ENCODE results near the gene AP1G1.
A peak's percentile ranks its signal among the peaks of the same experiment; 100 is the strongest.

Gene AP1G1

DNA sequence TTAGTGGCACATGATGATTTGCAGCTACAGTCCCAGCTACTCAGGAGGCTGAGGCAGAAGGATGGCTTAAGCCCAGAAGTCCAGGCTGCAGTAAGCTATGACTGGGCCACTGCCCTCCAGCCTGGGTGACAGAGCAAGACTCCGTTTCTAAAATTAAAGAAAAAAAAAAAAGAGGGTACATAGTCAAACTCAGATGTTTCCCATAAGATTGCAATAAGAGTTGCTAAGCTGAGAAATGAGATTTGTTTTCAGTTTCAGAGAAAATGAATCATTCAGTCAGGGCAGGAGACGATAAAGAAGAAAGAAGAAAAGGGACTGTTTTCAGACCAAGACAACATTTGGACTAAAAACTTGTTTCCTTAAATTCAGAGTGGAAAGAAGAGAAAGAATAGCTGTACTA lies 54.0 kb downstream of the AP1G1 start:
- peaks cover 36 to 68% of the 10 kb centered on the region in 2 experiments for H3K36me3 ChIP-seq (ENCODE audit: control insufficient read depth in 2 of 2, insufficient read depth in 1 of 2, low read length in 2 of 2)
- H3K9me3 ChIP-seq (ENCODE audit: control insufficient read depth, insufficient read depth, low read depth, low read length): no peaks in the 10 kb centered on the region
- ChIA-PET POLR2A (no interaction called here), CTCF (interaction anchor here (0.8 kb wide), 1 partner anchor 207 kb away, joined by 5 read pairs; no protein-coding TSS in a partner anchor)
- TF ChIP-seq ZSCAN23 (tag by site-specific recombination; IDR thresholded peaks at IDR 0.05): no peak
- TF ChIP-seq TCF7L2 (IDR thresholded peaks at IDR 0.05; ENCODE audit: borderline replicate concordance, low read depth, low read length): no peak
- H3K4me1 ChIP-seq (ENCODE audit: control insufficient read depth, insufficient read depth, low read length): no peaks in the 10 kb centered on the region
- no peak overlapping the region for H3K27ac ChIP-seq (ENCODE audit: extremely low read depth, low read depth, low read length)
- H3K4me3 ChIP-seq (ENCODE audit: low read depth, low read length): no peak overlapping the region

GRCh38 chr16:71754108-71754507 lies 54.5 kb downstream of the AP1G1 start:
- ChIA-PET POLR2A (no interaction called here), CTCF (no interaction called here)
- no peaks in the 10 kb centered on the region for H3K4me1 ChIP-seq (ENCODE audit: control insufficient read depth, insufficient read depth, low read length)
- no peak for TF ChIP-seq ZBTB21 (tag by site-specific recombination; IDR thresholded peaks at IDR 0.05)
- TF ChIP-seq ZNF121 (tag by site-specific recombination; IDR thresholded peaks at IDR 0.05): no peak
- TF ChIP-seq ZNF558 (tag by site-specific recombination; IDR thresholded peaks at IDR 0.05): no peak
- no peak for TF ChIP-seq ZNF530 (tag by site-specific recombination; IDR thresholded peaks at IDR 0.05; ENCODE audit: low read depth)
- no peak for TF ChIP-seq ZBTB48 (tag by site-specific recombination; IDR thresholded peaks at IDR 0.05)
- no peak for TF ChIP-seq YY2 (tag by site-specific recombination; IDR thresholded peaks at IDR 0.05)
- no peak for TF ChIP-seq ZNF747 (tag by site-specific recombination; IDR thresholded peaks at IDR 0.05)
- peak; percentile 90 for TF ChIP-seq ZNF366 (tag by site-specific recombination; conservative IDR thresholded peaks at IDR 0.05)
- peak; percentile 90 for TF ChIP-seq PRDM1 (tag by site-specific recombination; IDR thresholded peaks at IDR 0.05)
- no peak for TF ChIP-seq ZNF157 (tag by site-specific recombination; IDR thresholded peaks at IDR 0.05)
- no peak for TF ChIP-seq ZNF518A (tag by site-specific recombination; conservative IDR thresholded peaks at IDR 0.05; ENCODE audit: low read depth)
- TF ChIP-seq ZFP41 (tag by site-specific recombination; IDR thresholded peaks at IDR 0.05; ENCODE audit: borderline replicate concordance): no peak
- no peak for TF ChIP-seq CTCF (tag by site-specific recombination; IDR thresholded peaks at IDR 0.05)
- no peak for TF ChIP-seq HOXC10 (CRISPR knock-in tag; IDR thresholded peaks at IDR 0.05)
- TF ChIP-seq ZNF76 (tag by site-specific recombination; IDR thresholded peaks at IDR 0.05; ENCODE audit: borderline replicate concordance, low read depth): no peak
- H3K36me3 ChIP-seq (ENCODE audit: control insufficient read depth in 2 of 2, insufficient read depth in 1 of 2, low read length in 2 of 2): peaks cover 39 to 73% of the 10 kb centered on the region in 2 experiments
- H3K27ac ChIP-seq (ENCODE audit: extremely low read depth, low read depth, low read length): no peak overlapping the region
- H3K4me3 ChIP-seq (ENCODE audit: low read depth, low read length): no peak overlapping the region
- no peaks in the 10 kb centered on the region for H3K9me3 ChIP-seq (ENCODE audit: control insufficient read depth, insufficient read depth, low read depth, low read length)

DNA sequence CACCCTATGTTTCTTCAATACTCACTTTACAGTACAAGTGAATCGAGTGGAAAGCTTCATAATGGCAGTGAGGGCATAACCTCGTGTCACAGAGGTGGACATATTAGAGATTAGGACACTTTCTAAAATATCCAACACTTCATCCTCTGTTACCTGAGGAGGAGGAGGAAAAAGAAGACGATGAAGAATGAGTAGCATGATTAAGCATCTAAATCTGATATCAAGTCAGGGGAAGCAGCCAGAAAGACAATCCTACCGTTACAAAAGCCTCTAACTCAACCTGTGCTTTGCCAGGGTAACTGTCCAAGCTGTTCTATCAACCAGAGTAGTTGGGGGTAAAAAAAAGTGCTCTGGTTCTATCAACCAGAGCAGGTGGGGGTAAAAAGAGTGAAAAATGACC lies 60.4 kb downstream of the AP1G1 start:
- ChIA-PET POLR2A (no interaction called here), CTCF (interaction anchor here (1.2 kb wide), 1 partner anchor 207 kb away, joined by 3 read pairs; no protein-coding TSS in a partner anchor)
- Histone ChIP-seq H3K9me3 (ENCODE audit: control insufficient read depth, insufficient read depth, low read depth, low read length) (no peaks in the 10 kb centered on the region), H3K4me3 (ENCODE audit: low read depth, low read length) (no peak overlapping the region), H3K4me1 (ENCODE audit: control insufficient read depth, insufficient read depth, low read length) (no peaks in the 10 kb centered on the region), H3K27ac (ENCODE audit: extremely low read depth, low read depth, low read length) (no peak overlapping the region), H3K36me3 (ENCODE audit: control insufficient read depth in 2 of 2, insufficient read depth in 1 of 2, low read length in 2 of 2) (peaks cover 36 to 65% of the 10 kb centered on the region in 2 experiments)
- TF ChIP-seq AEBP2 (tag by site-specific recombination; IDR thresholded peaks at IDR 0.05; ENCODE audit: borderline replicate concordance): no peak

Measured in HEK293 (cell line).